Measurements from ENCODE around the gene PROSER2. TPM values are rescaled to one million over a fixed set of nuclear protein-coding genes. Genes with fewer than 3 reads are reported as not detected.

The PROSER2 gene
- total RNA-seq, 1 donor from 2014 or later: 0.37 TPM

DNA sequence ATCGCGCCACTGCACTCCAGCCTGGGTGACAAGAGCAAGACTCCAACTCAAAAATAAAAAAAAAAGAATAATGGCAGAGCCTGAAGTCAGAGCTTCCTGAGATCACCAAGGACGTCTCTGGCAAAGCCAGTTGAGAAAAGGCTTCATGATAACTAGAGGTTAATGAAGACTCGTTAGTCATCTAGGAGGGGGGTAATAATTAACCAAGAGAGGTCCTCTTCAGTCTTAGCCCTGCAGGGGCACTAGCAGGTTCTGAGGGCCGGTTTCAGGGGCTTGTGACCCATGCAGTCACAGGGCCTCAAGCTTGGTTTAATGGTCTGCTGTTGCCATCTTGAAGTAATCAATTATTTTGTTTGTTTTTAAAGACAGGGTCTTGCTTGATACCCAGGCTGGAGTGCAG lies 28.6 kb upstream of the PROSER2 start:
- Mint-ChIP-seq H3K27me3 (ENCODE audit: low read depth) (no peaks in the 10 kb centered on the region), H3K36me3 (ENCODE audit: low read depth) (no peaks in the 10 kb centered on the region), H3K9me3 (peaks cover 4% of the 10 kb centered on the region), H3K27ac (no peak overlapping the region), H3K4me3 (ENCODE audit: low read depth) (no peak overlapping the region), H3K4me1 (ENCODE audit: low read depth) (no peaks in the 10 kb centered on the region)
- DNase-seq (ENCODE audit: low spot score): no peak
- intact Hi-C loops (cut with micrococcal nuclease): no loop called here

DNA sequence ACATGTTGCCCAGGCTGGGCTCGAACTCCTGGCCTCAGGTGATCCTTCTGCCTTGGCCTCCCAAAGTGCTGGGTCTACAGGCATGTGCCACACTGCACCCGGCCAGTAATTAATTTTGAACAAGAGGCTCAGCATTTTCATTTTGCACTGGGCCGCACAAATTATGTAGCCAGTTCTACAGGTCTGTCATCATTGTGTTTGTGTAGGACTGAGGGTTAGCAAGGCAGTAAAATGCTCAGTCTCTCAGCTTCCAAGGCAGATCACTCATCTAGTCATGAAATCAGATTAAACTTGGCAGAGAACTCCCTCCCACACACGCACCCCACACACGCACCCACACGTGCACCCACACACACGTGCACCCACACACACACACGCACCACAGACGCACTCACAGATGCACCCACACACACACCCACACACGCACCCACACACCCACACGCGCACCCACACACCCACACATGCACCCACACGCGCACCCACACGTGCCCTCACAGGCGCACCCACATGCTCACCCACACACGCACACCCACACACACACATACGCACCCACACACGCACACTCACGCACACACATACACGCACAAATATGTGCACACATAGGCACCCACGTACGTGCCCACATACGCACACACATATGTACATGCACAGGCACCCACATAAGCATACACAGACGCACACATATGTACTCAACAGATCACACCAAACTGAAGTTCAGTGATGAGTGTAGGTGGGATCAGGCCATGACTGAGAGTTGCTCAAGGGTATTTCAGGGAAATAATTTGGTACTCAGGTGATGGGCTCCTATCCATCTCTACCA lies 27.8 kb upstream of the PROSER2 start:
- Mint-ChIP-seq H3K27me3 (ENCODE audit: low read depth) (no peaks in the 10 kb centered on the region), H3K27ac (peak overlapping the region; percentile 10), H3K36me3 (ENCODE audit: low read depth) (no peaks in the 10 kb centered on the region), H3K4me3 (ENCODE audit: low read depth) (no peak overlapping the region), H3K4me1 (ENCODE audit: low read depth) (no peaks in the 10 kb centered on the region), H3K9me3 (peaks cover 4% of the 10 kb centered on the region)
- intact Hi-C loops (cut with micrococcal nuclease): no loop called here
- DNase-seq (ENCODE audit: low spot score): no peak

DNA sequence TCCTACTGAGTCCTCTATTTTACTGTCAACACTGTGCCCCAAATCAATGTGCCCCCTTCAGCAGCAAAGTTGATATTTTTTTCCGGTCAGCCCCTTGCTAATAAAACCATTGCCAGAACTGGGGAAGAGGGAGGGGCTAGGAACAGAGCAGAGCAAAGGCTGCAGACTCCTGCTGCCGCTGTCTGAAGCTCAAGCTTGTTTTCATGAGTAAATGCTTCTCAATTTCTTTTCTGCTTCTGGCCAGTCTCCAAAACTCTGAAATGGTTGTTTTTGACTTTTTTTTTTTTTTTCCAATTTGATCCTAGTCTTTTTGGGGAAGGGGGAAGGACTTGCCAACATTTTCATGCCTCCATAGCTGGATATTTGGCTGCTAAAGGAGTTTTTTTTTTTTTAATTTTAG lies 26.7 kb upstream of the PROSER2 start:
- intact Hi-C loops (cut with micrococcal nuclease): no loop called here
- Mint-ChIP-seq H3K4me1 (ENCODE audit: low read depth) (no peaks in the 10 kb centered on the region), H3K36me3 (ENCODE audit: low read depth) (no peaks in the 10 kb centered on the region)

DNA sequence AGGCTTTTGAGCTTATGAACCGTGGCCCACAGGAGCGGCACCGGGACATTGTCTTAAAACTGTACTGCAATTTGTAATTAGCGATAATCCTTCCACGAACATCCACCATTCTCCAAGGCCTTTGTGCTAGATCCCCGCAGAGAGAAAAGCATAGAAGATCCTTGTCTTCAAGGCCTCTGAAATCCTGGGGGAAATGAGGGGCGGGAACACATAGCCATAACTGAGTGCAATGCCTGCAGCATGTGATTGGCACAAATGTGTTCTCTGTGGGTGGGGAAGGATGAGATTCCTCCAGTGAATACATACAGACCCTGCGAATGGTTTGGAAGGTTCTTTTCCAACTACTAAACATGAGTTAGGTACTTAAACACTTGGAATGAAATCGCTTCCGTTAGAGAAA lies 25.9 kb upstream of the PROSER2 start:
- peaks cover 4% of the 10 kb centered on the region for H3K9me3 Mint-ChIP-seq
- H3K4me1 Mint-ChIP-seq (ENCODE audit: low read depth): no peaks in the 10 kb centered on the region
- no peaks in the 10 kb centered on the region for H3K27me3 Mint-ChIP-seq (ENCODE audit: low read depth)
- H3K27ac Mint-ChIP-seq: no peak overlapping the region
- DNase-seq (ENCODE audit: low spot score): no peak
- no peak overlapping the region for H3K4me3 Mint-ChIP-seq (ENCODE audit: low read depth)
- H3K36me3 Mint-ChIP-seq (ENCODE audit: low read depth): no peaks in the 10 kb centered on the region
- intact Hi-C loops (cut with micrococcal nuclease): no loop called here

More for the DNA sequence above, 26.7 kb upstream of the PROSER2 start:
- Mint-ChIP-seq H3K9me3 (peaks cover 4% of the 10 kb centered on the region), H3K27me3 (ENCODE audit: low read depth) (no peaks in the 10 kb centered on the region), H3K4me3 (ENCODE audit: low read depth) (no peak overlapping the region), H3K27ac (no peak overlapping the region)
- no peak for DNase-seq (ENCODE audit: low spot score)

DNA sequence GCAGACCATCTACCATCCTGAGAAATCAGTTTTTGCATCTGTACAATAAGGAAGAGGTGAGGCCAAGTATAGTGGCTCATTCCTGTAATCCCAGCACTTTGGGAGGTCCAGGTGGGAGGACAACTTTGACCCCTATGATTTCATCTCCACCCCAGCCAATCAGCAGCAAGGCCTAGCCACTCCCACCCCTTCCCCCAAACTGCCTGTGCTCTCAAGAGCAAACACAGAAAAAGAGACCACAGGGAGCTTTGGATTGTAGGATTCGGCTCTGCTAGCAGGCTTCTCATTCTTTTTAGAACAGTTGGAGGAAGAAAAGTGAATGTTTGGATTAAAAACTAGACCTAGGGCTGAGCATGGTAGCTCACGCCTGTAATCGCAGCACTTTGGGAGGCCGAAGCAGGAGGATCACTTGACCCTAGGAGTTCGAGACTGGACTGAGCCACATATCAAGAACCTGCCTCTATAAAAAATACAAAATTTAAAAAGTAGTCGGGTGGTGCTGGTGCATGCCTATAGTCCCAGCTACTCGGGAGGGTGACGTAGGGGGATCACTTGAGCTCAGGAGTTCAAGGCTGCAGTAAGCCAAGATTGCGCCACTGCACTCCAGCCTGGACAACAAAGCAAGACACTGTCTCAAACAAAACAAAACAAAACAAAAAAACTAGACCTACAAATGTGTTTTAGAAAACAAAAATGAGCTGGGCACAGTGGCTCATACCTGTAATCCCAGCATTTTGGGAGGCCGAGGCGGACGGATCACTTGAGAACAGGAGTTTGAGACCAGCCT lies 25.1 kb upstream of the PROSER2 start:
- Mint-ChIP-seq H3K27me3 (ENCODE audit: low read depth) (no peaks in the 10 kb centered on the region), H3K4me1 (ENCODE audit: low read depth) (no peaks in the 10 kb centered on the region), H3K36me3 (ENCODE audit: low read depth) (no peaks in the 10 kb centered on the region), H3K9me3 (peaks cover 4% of the 10 kb centered on the region), H3K27ac (no peak overlapping the region), H3K4me3 (ENCODE audit: low read depth) (no peak overlapping the region)
- intact Hi-C loops (cut with micrococcal nuclease): no loop called here
- DNase-seq (ENCODE audit: low spot score): no peak

DNA sequence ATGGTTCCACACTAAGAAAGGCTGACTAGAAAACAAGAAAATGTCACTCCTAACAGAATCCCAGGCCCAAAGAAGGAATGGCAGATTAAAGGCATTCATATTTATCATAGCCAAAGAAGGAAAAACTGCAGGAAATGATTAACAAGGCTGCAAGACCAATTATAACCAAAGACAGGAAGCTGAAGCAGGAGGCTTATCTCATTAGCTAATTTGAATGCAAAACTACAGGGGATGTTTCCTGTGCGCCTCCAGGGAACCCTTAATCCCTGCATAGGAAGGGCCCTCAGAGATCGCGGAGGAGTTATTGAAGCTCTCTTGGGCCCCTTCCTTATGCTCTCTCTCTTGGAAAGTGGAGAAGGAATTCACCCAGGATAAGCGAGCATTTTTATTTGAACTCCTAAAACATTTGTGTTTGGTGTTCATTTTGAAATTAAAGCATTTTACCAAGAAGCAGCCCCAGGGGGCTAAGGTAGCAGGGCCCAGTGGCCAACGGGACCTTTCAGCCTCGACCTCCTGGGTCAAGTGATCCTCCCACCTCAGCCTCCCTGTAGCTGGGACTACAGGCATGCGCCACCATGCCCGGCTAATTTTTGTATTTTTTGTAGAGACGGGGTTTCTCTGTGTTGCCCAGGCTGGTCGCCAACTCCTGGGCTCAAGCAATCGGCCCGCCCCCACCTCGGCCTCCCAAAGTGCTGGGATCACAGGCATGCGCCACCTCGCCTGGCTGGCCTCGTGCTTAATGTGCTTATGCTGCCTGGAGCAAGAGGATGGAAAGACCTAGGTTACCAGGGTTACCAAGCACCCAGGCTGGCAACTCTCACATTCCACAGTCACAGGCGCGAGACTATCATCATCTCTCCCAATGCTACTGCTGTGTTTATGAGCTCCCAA lies 24.1 kb upstream of the PROSER2 start:
- Mint-ChIP-seq H3K9me3 (peaks cover 4% of the 10 kb centered on the region), H3K36me3 (ENCODE audit: low read depth) (no peaks in the 10 kb centered on the region), H3K4me3 (ENCODE audit: low read depth) (no peak overlapping the region), H3K4me1 (ENCODE audit: low read depth) (no peaks in the 10 kb centered on the region), H3K27ac (no peak overlapping the region), H3K27me3 (ENCODE audit: low read depth) (no peaks in the 10 kb centered on the region)
- DNase-seq (ENCODE audit: low spot score): no peak
- intact Hi-C loops (cut with micrococcal nuclease): no loop called here

DNA sequence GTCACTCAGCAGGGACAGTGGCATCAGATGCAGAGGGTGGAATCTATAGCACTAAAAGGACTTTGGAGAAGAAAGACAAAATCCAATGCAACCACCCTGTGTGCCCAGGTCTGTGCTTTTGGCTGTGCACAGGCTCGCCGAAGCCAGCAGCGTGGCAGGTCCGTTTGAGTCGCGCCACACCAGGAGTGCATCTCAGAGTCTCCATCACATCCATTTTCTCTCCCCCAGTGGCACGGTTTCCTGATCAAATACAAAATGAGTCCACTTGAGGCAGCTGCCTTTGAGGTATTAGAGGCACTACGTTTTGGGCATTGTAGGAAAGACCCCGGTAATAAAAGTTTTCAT lies 23.4 kb upstream of the PROSER2 start:
- H3K27me3 Mint-ChIP-seq (ENCODE audit: low read depth): no peaks in the 10 kb centered on the region
- H3K4me3 Mint-ChIP-seq (ENCODE audit: low read depth): no peak overlapping the region
- no peak for DNase-seq (ENCODE audit: low spot score)
- no peak overlapping the region for H3K27ac Mint-ChIP-seq
- intact Hi-C loops (cut with micrococcal nuclease): no loop called here
- H3K4me1 Mint-ChIP-seq (ENCODE audit: low read depth): no peaks in the 10 kb centered on the region
- H3K36me3 Mint-ChIP-seq (ENCODE audit: low read depth): no peaks in the 10 kb centered on the region
- H3K9me3 Mint-ChIP-seq: peaks cover 4% of the 10 kb centered on the region

DNA sequence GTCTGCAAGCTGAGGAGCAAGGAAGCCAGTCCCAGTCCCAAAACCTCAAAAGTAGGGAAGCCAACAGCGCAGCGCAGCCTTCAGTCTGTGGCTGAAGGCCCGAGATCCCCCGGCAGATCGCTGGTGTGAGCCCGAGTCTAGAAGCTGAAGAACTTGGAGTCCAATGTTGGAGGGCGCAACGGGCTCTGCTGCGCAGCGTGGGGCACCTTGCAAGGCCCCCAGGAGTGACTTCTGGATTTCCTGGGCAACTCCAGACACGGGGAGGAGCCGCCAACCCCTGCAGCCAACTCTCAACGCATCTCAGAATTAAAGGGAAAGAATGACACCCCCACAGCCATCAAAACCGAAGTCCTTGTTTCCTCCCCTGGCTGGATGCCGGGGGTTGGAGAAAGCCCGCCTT lies 18.8 kb upstream of the PROSER2 start:
- Mint-ChIP-seq H3K4me1 (ENCODE audit: low read depth) (no peaks in the 10 kb centered on the region), H3K4me3 (ENCODE audit: low read depth) (no peak overlapping the region), H3K9me3 (no peaks in the 10 kb centered on the region), H3K27me3 (ENCODE audit: low read depth) (peaks cover 1% of the 10 kb centered on the region), H3K36me3 (ENCODE audit: low read depth) (no peaks in the 10 kb centered on the region), H3K27ac (no peak overlapping the region)
- intact Hi-C loops (cut with micrococcal nuclease): no loop called here
- no peak for DNase-seq (ENCODE audit: low spot score)

DNA sequence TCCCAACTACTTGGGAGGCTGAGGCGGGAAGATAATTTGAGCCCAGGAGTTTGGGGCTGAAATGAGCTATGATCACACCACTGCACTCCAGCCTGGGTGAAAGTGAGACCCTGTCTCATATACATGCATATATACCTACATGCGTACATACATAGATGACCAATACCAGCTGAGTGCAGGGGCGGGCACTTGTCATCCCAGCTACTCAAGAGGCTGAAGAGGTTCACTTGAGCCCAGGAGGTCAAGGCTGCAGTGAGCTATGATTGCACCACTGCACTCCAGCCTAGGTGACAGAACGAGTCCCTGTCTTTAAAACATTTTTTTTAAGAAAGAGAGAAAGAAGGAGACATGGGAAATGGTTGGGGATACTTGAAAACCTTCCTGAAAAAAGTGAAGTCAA lies 17.4 kb upstream of the PROSER2 start:
- Mint-ChIP-seq H3K4me3 (ENCODE audit: low read depth) (no peak overlapping the region), H3K9me3 (no peaks in the 10 kb centered on the region), H3K27me3 (ENCODE audit: low read depth) (peaks cover 5% of the 10 kb centered on the region), H3K36me3 (ENCODE audit: low read depth) (no peaks in the 10 kb centered on the region), H3K27ac (no peak overlapping the region), H3K4me1 (ENCODE audit: low read depth) (no peaks in the 10 kb centered on the region)
- intact Hi-C loops (cut with micrococcal nuclease): no loop called here
- no peak for DNase-seq (ENCODE audit: low spot score)

DNA sequence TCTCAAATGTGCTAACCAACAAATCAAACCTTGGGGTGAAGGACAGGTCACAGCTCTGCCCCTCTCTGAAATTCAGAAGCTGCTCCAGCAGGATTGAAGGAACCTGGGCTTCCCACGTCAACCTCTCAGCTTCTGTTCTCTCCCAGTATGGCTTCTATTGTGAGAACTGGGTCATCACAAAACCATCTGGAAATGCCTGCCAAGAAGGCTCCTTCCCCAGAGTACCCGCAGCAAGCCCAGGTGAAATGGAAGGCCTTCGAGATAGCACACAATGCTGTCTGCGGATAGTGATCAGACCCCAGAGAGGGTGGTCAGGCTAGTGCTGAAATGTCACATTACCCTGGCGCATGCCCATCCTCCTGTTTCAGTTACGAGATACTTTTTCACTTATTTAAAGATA lies 16.4 kb upstream of the PROSER2 start:
- H3K36me3 Mint-ChIP-seq (ENCODE audit: low read depth): no peaks in the 10 kb centered on the region
- no peaks in the 10 kb centered on the region for H3K9me3 Mint-ChIP-seq
- H3K4me3 Mint-ChIP-seq (ENCODE audit: low read depth): no peak overlapping the region
- peaks cover 5% of the 10 kb centered on the region for H3K27me3 Mint-ChIP-seq (ENCODE audit: low read depth)
- H3K4me1 Mint-ChIP-seq (ENCODE audit: low read depth): no peaks in the 10 kb centered on the region
- H3K27ac Mint-ChIP-seq: no peak overlapping the region
- intact Hi-C loops (cut with micrococcal nuclease): no loop called here
- DNase-seq (ENCODE audit: low spot score): no peak

DNA sequence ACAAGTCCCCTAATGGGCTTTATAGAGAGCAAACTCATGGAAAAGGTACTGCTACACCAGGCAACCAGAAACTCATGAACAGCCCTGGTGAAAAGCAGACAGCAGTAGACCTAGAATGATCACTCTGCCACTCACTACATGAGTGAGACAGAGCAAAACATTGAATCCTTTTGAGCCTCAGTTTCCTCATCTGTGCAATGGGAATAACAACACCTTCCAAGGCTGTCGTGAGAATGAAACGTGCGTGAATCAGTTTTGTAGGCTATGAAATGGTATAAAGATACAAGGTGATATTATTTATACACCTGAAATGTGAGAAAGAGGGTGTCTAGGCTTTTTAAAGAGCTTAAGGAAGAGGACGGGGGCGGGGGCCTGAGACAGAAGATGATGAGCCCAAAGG lies 14.3 kb upstream of the PROSER2 start:
- Mint-ChIP-seq H3K4me1 (ENCODE audit: low read depth) (no peaks in the 10 kb centered on the region), H3K4me3 (ENCODE audit: low read depth) (no peak overlapping the region), H3K9me3 (no peaks in the 10 kb centered on the region), H3K36me3 (ENCODE audit: low read depth) (no peaks in the 10 kb centered on the region), H3K27ac (no peak overlapping the region), H3K27me3 (ENCODE audit: low read depth) (peaks cover 8% of the 10 kb centered on the region)
- intact Hi-C loops (cut with micrococcal nuclease): no loop called here
- no peak for DNase-seq (ENCODE audit: low spot score)

DNA sequence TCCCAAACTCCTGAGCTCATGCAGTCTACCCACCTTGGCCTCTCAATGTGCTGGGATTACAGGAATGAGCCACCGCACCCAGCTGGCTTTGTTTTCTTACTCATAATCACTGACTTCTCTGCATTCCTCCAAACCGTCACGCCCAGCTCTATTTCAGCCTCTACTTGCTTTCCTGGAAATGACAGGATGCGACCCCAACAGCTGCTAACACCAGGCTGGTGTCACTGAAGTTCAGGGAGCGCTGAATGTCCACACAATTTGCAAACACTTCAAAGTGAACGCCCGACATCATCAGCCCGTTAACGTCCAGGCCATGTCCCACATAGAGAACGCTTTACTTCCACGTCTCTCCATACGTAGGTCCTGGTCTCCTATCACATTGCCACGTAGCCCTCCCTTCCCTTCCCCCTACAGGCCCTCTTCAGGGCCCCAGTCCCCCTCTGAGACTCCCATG lies 12.8 kb upstream of the PROSER2 start:
- DNase-seq (ENCODE audit: low spot score): no peak
- H3K9me3 Mint-ChIP-seq: no peaks in the 10 kb centered on the region
- no peak overlapping the region for H3K27ac Mint-ChIP-seq
- H3K4me1 Mint-ChIP-seq (ENCODE audit: low read depth): no peaks in the 10 kb centered on the region
- H3K36me3 Mint-ChIP-seq (ENCODE audit: low read depth): no peaks in the 10 kb centered on the region
- intact Hi-C loops (cut with micrococcal nuclease): no loop called here
- H3K27me3 Mint-ChIP-seq (ENCODE audit: low read depth): peaks cover 8% of the 10 kb centered on the region
- no peak overlapping the region for H3K4me3 Mint-ChIP-seq (ENCODE audit: low read depth)
